Activated CD4-positive, CD25-positive, alpha-beta regulatory T cell treated with anti-CD3 and anti-CD28 coated beads, Interleukin-2, amount 50 U/mL, for 16 hours (primary cell): ENCODE data around the gene ABLIM2.

Source experiments
- DNase-seq: peaks from one replicate; pipeline ENCODE4 v3.0.0-alpha.2; 2020; ENCODE audit warnings: low read depth, low spot score

Gene ABLIM2

DNA sequence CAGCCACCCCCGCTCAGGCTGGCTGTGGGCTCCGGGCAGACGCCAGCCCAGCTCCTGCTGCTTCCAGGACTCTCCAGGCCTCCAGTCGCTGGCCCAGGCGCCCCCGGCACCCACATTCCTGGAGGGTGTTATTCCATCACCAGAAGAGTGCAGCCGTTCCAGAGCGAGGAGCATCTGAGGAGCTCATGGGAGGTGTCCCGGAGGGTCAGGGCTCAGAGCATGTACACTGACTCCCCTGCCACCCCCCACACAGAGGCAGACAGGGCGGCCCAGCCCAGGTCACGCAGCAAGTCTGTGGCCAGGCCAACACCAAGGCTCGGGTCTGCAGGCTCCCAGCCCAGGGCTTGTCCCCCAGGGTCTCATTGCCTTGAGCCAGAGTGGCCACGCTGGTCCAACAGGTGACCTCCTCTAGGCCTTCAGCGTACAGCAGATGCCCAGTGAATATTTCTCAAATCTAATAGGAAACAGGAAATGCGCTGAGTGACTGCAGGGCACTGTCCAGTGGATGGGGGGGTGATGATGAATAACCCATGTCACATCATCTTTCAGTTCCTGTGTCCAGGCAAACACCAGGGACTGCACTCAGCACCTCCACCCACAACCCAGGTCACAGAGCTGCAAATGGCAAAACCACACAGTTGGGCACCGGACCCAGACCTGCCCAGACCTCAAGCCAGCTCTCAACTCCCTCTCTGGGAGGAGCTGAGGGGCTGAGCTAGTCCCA is 37.2 kb downstream of the ABLIM2 start:
- no peak for DNase-seq

DNA sequence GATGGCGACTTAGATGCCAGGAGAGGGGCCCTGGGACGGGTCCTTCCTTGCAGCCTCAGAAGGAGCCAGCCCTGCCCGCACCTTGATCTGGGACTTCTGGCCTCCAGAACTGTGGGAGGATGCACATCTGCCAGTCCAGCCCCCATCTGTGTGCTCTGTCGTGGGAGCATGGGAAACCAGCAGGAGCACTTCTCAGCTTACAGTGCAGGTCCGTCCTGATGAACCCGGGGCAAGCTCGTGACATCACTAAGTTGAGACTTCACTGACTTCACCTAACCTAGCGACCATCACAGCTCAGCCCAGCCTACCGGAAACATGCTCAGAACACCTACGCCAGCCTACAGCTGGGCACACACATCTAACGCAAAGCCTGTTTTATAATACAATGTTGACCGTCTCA is 38.1 kb downstream of the ABLIM2 start:
- no peak for DNase-seq

DNA sequence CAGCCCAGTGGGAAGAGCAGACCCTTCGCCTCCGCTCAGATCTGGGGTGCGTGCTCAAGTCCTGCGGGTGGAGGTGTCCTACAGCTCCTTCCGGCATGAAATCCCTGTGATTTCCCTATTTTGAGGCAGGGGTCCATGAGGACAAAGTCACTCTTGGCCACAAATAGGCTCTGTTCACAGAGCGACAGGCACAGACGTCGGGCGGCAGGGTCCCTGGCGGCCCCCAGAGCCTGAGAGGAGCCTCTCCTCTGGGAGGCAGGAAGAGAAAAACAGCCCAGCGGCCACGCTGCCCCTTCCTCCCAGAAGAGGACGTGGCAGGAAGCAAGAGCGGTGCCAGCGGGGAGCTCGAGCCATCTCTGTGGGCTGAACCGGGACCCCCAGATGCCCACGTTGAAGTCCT is 38.7 kb downstream of the ABLIM2 start:
- no peak for DNase-seq

DNA sequence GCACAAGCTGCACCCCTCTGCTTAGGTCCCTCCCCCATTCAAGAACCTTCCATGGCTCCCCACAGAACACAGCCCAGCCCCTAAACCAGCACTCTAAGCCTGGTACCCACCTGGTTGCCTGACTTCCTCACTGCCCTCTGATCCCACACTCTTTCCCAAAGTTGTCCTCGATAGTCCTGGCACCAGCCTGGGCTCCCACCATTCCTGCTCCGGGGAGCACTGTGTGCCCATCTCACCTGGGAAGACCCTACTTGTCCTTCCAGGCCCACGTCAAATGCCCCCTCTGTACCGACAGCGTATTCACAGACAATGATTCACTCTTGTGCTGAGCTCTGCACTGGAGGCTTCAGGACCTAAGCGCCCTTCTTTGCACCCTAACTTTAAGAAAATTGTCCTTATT is 40.1 kb downstream of the ABLIM2 start:
- DNase-seq: no peak

DNA sequence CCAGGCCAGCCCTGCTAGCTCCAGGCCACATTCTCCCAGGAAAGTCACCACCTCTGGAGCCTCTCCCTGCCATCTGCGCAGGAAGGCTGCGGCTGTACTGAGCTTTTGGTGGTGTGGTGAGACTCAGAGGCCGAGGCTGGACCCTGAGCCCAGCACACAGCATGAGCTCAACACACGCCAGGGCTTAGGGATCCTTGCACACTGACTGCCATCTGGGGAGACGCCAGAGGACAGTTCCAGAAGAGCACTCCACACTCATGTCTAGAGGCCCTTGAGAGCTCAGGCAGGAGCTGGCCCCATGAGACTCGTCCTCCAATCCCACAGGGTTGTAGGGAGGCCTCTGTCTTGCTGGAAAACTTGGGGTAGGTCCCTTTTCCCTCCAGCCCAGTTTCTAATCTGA is 40.6 kb downstream of the ABLIM2 start:
- no peak for DNase-seq

DNA sequence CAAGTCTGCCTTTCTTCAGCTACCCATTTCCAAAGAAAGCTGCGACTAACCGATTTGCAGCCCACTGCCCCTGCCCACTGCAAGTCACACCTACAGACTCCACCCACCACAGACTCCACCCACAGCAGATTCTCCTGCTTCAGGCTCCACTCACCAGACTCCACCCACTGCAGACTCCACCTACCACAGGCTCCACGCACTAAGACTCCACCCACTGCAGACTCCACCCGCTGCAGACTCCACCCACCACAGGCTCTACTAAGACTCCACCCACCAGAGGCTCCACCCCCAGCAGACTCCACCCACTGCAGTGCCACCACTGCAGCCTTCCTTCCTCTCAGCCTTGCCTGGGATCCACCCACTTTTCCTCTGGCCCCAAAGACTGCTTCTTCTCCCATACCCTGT is 41.3 kb downstream of the ABLIM2 start:
- DNase-seq: no peak

DNA sequence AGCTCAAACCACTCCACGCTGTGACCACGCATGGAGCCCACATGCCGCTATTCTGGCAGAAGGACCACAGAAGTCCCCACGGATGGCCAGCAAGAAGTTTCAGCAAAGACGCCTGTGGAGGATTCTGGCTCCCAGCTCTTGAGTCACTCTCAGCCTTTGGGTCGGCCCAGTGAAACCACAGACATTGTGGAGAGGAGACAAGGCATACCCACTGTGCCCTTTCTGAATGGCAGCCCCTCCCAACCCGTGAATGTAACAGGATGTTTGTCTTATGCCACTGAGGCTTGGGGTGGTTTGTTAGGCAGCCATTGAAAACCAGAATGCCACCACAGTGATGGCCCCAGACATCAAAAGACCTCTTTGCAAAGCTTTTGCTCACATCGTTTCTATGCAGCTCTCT is 42.7 kb downstream of the ABLIM2 start:
- DNase-seq: no peak

DNA sequence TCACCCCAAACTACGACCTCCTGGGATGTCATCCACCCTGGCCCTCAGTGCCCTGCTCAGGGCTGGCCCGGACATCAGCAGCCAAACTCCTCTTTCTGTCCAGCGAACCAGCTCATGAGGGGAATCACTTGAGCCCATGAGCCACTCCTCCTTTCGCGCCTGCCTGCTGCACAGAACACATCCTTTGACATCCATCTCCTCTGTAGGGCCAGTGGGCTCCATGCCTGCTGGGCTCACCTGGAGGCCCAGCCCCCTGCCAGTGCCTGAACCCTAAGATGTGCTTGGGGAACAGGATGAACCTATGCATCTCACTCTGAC is 43.5 kb downstream of the ABLIM2 start:
- DNase-seq: no peak

DNA sequence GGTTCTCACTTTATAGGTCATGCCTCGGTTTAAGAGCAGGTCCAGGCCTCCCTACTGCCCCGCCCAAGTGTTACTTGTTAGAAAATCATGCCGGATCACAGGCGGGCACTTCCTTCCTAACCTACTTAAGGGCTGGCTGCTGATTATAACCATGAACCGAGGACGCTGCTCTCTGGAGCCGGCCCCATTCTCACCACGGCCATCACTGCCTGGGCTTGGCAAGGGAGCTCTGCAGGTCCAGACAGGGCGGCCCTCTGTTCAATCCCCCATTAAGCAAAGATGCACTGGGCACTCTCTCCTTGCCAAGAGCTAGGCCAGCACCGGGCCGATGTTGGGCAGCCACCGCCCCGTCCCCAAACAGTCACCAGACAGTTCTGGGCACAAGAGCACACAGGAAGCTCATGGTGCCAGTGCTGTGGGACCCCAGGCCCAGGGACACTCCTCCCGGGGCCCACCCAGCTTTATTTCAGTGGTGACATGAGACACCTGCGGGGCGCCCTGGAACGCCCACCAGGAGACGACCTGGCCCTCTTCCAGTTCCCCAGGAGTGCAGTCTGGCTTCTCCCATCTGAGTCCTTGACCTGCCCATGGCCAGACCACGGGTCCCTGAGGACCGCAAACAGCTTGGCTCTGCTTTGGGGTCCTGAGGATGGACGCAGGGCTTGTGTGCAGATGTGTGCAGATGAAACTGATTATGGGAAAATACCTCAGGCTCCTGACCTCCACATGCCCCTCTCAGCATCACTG is 44.0 kb downstream of the ABLIM2 start:
- DNase-seq: no peak

DNA sequence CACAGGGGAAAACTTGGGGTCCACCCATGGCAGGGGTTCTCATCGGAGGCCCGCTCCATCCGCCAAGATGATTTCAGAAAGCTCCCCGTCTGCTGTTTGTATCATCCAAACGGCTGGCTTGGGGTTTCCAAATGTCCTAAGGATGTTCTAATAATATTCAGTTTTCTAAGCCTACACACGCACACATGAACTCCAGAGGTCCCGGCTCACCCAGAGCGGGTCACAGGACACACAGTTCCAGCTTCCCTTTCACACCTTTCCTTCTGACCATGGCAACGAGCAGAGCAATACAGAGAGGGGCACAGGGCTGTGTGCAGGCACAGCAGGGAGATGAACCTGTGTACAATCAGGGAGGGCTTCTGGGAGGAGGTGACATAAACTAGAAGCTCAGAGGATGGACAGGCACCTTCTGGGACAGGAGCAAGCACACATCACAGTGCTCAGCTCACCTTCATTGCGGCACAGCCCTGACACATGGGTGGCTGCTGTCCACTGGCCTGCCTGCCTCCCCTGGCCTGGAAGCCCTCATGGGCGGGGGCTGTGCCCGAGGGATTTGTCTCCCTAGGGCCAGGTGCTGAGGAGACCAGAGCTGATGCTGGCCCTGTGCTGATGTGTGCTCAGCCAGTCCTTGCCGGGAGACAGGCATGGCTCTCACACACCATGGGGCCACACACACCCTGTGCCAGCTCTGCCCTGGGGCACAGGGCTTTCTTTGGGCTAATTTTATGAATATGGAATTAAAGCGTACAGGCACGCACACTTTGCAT is 44.8 kb downstream of the ABLIM2 start:
- DNase-seq: no peak

DNA sequence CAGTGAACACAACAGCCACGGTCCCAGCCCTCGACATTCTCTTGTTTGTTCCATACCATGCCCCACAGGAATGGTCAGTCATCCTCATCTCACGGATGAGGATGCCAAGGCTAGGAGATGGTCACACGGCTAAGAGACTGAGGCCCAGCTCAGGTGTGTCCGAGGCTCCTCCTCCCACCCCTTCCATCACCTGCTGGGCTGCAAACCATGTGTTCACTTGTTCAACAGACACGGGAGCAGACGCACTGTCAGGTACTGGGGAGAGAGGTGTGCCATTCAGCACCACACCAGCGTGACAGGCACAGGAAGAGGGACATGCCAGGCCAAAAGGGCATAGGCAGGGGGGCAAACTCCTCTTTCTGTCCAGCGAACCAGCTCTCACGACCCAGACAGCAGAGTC is 45.9 kb downstream of the ABLIM2 start:
- no peak for DNase-seq

DNA sequence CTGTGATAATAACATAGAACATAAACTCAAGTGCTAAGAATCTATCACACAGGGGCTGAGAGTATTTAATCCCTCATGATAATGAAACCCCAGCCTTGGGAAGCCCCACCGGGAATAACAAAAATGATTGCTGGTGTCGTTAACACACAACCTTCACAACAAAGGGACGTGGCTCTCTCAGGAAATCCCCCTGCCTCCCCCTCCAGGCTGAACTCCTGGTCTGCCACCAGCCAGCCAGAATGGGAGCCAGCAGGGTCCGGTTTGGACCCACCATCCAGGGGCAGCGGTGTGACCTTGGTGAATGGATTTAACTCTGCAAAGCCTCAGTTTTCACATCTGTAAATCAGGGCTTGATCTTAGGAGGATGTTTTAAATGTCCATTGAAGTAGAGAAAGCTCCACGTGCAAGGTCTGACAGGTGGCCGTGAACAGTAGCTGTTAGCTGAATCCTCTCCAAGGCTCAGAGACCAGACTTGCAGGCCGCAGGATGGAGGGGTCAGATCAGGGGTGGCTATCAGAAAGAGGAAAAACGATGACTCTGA is 46.5 kb downstream of the ABLIM2 start:
- DNase-seq: no peak

DNA sequence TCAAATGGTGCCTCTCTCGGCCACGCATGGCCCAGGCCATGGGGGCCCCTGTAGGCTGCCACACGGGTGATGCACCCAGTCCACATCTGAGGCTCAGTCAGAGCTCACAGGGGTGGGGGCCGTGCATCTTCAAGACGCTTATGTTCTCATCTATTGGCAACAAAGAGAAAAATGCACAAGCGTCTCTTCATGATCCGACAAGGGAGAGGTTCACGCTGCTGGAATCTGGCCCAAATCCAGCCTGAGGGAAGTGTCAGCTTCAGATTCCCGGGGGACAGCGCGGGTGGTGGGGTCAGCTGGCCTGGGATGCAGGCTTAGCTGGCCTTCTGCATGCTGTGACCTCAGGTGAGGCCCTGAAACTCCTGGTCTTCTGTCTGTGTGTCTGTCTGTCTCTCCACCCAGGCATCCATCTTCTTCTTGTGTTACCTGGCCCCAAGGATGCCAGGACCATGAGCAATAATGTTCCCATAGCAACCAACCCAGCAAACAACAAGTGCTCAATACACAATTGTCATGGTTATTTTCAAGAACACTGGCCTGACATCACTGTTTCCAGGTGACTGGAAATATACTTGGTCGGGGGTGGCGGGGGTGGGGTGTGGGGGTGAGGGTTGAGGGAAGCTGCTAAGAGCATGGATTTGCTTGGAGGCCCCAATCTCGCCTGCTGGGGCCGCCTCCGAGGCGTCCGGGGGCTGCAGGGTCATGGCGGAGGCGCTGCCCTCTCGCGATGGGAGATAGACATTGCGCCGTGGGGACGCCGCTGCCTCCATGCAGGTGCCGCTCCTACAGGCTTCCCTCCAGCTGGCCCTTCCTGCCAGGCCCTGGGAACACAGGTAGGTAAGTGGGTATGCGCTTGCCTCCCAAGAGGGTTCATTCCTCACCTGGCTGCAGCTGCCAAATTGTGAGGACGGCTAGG is 48.3 kb downstream of the ABLIM2 start:
- DNase-seq: no peak

DNA sequence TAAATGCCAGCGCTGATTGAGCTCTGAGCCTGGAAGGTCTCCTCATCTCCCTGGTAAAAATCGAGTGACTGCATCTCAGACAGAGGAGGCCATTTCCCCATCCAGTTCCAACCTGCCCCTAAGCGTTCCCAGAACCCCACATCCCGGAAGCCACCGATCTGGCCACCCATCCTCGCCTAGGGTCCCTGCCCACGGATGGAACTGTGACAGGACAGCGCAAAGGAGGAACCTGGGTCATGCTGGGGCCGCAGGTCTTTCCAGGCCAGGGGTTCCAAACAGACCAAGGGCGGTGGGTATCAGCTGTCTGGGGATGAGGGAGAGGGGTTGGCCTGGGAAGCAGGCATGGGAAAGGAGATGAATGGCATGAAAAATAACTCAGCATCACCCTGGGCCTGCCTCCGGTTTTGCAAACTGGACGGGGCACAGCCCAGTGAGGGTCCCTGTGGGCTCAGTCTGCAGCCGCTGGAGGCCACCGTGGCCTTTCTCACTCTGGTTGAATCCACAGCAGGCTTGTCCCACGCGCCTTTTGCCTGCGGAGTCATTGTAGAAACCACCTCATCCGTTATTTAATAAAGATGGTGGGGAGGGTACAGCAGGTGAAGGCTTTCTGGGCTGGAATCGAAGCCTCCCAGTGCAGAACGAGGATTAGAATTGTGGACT is 49.1 kb downstream of the ABLIM2 start:
- DNase-seq: no peak

DNA sequence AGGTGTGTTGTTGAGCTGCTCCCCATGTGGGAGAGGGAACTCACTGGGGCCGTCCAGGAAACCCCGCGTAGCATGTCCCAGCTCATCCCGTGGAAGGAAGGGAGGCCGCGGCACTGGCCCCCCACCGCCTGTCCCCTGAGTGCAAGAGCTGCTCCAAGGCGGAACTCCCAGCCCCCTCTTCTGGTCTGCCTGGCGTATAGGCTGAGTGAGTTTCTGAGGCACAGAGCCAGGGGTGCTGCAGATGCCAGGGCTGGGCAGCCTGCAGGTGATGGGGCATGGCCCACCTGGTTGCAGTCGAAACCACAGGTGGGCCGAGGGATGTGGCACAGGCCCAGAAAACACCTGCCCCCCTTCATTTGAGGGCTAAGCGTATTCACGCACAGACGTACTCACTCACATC is 49.6 kb downstream of the ABLIM2 start:
- no peak for DNase-seq

DNA sequence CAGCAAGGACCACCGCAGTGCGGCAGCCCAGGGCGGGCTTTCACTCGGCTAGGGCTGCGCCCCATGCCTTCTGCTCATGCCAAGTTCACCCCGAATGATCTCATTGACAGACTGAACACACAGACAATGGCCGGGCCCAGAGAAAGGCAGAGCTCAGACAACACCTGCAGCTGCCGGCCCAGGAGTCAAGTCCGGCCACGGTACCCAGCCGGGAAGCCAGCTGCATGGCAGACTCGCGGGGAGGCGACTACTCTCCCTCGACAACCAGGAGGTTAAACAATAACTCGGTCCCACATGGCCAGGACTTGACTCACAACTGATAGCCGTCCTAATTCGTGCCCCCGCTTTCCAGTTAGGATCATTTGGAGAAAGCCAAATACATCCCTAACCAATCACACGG is 50.4 kb downstream of the ABLIM2 start:
- no peak for DNase-seq

DNA sequence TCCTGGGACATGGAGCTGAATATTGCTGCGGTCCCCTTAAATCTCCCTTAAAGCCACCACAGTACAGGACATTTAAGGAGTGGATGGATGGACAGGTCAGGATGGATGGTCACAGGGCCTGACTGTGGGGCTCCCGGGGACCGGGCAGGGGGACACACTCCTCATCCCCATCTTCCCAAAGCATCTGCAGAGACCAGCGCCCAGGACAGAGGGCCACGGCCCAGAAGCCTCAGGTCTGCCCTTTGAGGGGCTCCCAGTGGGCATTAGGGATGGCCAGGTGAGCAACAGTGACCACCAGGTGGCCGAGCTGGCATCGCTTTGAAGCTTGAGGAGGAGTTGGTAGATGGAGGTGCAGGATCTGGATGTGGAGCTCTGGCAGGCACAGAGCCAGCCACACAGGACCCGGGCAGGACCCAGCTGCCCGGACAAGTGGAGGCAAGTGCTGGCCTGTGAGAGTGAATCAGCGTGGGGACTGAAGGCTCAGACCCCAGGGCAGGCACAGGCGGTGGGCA is 51.4 kb downstream of the ABLIM2 start:
- DNase-seq: no peak

DNA sequence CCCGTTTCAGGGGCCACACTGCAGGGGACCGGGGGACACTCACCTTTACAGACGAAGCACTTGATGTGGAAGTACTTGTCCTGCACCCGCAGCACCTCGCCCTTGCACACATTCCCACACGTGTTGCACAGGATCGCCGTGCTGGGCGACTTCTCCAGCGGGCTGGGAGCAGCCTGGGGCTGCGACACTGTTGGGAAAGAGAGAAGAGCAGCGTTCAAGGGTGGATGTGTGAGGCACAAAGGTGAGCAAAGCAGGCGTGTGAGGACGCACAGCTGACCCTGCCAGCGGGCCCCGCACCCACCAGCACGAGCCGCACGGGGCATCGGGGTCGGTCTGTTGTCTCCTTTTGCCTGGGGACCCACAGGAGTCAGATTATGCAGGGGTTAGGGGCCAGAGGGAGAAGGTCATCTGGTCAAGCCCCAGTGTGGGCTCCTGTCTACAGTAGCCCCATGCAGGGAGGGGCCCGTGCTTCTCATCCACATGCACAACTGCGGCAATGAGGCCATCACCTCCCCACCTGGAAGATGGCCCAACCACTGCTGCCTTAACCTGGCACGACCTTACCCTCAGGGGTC is 52.1 kb downstream of the ABLIM2 start:
- no peak for DNase-seq

DNA sequence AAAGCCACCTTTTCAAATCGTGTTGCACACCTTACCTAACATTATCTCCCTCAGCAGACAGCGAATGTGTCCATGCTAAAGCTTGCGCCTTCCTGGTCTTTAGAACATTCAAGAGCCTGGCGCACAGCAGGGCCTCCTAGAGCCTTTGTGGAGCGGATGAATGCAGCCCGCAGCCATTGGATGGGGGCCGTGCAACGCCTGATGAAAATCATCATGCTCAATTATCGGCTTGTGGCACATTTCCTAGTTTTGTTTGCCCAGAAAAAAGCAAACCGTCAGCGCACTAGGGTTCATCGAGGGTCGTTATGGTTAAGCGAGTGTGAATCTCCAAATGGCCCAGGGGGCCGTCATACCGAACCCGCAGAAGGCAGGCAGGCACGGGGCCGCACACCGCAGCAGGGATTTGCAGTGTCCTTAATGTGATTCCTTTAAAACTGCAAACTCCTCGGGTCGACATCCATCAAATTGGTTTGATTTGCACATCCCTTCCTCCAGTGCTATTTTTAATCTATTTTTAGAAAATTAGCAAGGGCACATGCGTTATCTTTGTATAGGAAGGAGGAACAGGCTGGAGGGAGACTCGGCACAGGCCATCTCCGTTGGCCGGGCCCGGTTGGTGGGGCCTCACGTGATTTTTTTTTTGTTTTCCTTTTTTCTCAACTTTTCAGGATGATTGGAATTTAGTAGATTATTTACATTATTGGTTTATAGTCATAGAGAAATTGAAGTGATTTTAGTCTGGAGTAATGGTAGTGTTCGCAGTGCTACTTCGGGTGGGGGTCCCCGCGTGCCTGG is 53.1 kb downstream of the ABLIM2 start:
- no peak for DNase-seq
